ENCODE data around the gene RASA2.

The RASA2 gene

GRCh38 chr3:141632779-141633374, 146.1 kb downstream of the RASA2 start:
- no peak for DNase-seq (ENCODE audit: low read depth)
- no peak overlapping the region for H3K4me3 ChIP-seq (ENCODE audit: low read depth, low read length)
- TF ChIP-seq CTCF (IDR thresholded peaks at IDR 0.05; ENCODE audit: low read depth, low read length, missing control alignments), result no peak
- in situ Hi-C loops (cut with HindIII; ENCODE audit: low sequenced_read_pairs), result loop anchor here (5.0 kb wide), 1 partner anchor 79 kb away; no protein-coding TSS in a partner anchor

- no peak for DNase-seq (ENCODE audit: low read depth)
- in situ Hi-C loops (cut with HindIII; ENCODE audit: low sequenced_read_pairs), result no loop called here
- no peak overlapping the region for H3K4me3 ChIP-seq (ENCODE audit: low read depth, low read length)
- no peak for TF ChIP-seq CTCF (IDR thresholded peaks at IDR 0.05; ENCODE audit: low read depth, low read length, missing control alignments)
Observed at GRCh38 chr3:141642215-141642614, 155.4 kb downstream of the RASA2 start.

- H3K4me3 ChIP-seq (ENCODE audit: low read depth, low read length), result no peak overlapping the region
- TF ChIP-seq CTCF (IDR thresholded peaks at IDR 0.05; ENCODE audit: low read depth, low read length, missing control alignments), result no peak
Observed at GRCh38 chr3:141643391-141643790, 156.6 kb downstream of the RASA2 start.

GRCh38 chr3:141643796-141644195, 157.0 kb downstream of the RASA2 start:
- DNase-seq (ENCODE audit: low read depth), result no peak
- no peak for TF ChIP-seq CTCF (IDR thresholded peaks at IDR 0.05; ENCODE audit: low read depth, low read length, missing control alignments)
- in situ Hi-C loops (cut with HindIII; ENCODE audit: low sequenced_read_pairs), result no loop called here
- no peak overlapping the region for H3K4me3 ChIP-seq (ENCODE audit: low read depth, low read length)

More at GRCh38 chr3:141643391-141643790, 156.6 kb downstream of the RASA2 start:
- in situ Hi-C loops (cut with HindIII; ENCODE audit: low sequenced_read_pairs), result no loop called here
- DNase-seq (ENCODE audit: low read depth), result peak; percentile 96

- peak; percentile 64 for TF ChIP-seq CTCF (IDR thresholded peaks at IDR 0.05; ENCODE audit: low read depth, low read length, missing control alignments)
- in situ Hi-C loops (cut with HindIII; ENCODE audit: low sequenced_read_pairs), result no loop called here
- no peak for DNase-seq (ENCODE audit: low read depth)
- no peak overlapping the region for H3K4me3 ChIP-seq (ENCODE audit: low read depth, low read length)
Observed at GRCh38 chr3:141644931-141645330, 158.1 kb downstream of the RASA2 start.

- DNase-seq (ENCODE audit: low read depth), result no peak
- in situ Hi-C loops (cut with HindIII; ENCODE audit: low sequenced_read_pairs), result no loop called here
- TF ChIP-seq CTCF (IDR thresholded peaks at IDR 0.05; ENCODE audit: low read depth, low read length, missing control alignments), result no peak
Observed at GRCh38 chr3:141646760-141647561, 160.1 kb downstream of the RASA2 start.

More at GRCh38 chr3:141646760-141647561, 160.1 kb downstream of the RASA2 start:
- no peak overlapping the region for H3K4me3 ChIP-seq (ENCODE audit: low read depth, low read length)

Data from astrocyte of the cerebellum (primary cell).